Upper lobe of right lung (tissue), 1 donor: Measurements from ENCODE around the gene CNNM4. TPM values are rescaled to one million over a fixed set of nuclear protein-coding genes. Genes with fewer than 3 reads are reported as not detected.

Source experiments
- ATAC-seq: fragments of 200-7000 bp; cut with Tn5 transposase; one replicate; pipeline ENCODE4 v1.9.1; 2020; ENCODE audit warnings: mild to moderate bottlenecking, moderate library complexity
- DNase-seq: peaks from one replicate; pipeline ENCODE4 v3.0.0-alpha.2; 2020
- H3K27ac ChIP-seq: fragments of 200-600 bp; one replicate; pipeline ENCODE4 v1.8.0; 2022
- H3K27me3 ChIP-seq: fragments of 200-600 bp; one replicate; pipeline ENCODE4 v1.8.0; 2022; ENCODE audit warnings: mild to moderate bottlenecking
- H3K36me3 ChIP-seq: fragments of 200-600 bp; one replicate; pipeline ENCODE4 v1.8.0; 2022
- H3K4me1 ChIP-seq: fragments of 200-600 bp; one replicate; pipeline ENCODE4 v1.8.0; 2022
- H3K4me3 ChIP-seq: fragments of 200-600 bp; one replicate; pipeline ENCODE4 v1.8.0; 2022; ENCODE audit warnings: mild to moderate bottlenecking
- H3K9me3 ChIP-seq: fragments of 200-600 bp; one replicate; pipeline ENCODE4 v1.8.0; 2022
- intact Hi-C: fragments of 100-400 bp; cut with DNase I; formaldehyde crosslinking; loops from one replicate; pipeline ENCODE4 v1.11.0; 2022
- total RNA-seq: library from RNA; stranded (reverse); fragmentation: NEBNext Ultra II Directional; extraction: Animal tissue kit (Norgen Biotek cat#: 25700); gene quantifications from one replicate; pipeline ENCODE4 v1.2.1, GENCODE V29; 2021
- TF ChIP-seq, protein P1 (sequence below): fragments of 200-600 bp; IDR thresholded peaks from one replicate; pipeline ENCODE4 v1.8.0; 2022; ENCODE audit warnings: antibody characterized with exemption
- donor health status: DM: no; HTN: yes; CAD: no; lungs with severe emphysema.

The CNNM4 gene
- total RNA-seq, 1 donor from 2014 or later, result 15.0 TPM

DNA sequence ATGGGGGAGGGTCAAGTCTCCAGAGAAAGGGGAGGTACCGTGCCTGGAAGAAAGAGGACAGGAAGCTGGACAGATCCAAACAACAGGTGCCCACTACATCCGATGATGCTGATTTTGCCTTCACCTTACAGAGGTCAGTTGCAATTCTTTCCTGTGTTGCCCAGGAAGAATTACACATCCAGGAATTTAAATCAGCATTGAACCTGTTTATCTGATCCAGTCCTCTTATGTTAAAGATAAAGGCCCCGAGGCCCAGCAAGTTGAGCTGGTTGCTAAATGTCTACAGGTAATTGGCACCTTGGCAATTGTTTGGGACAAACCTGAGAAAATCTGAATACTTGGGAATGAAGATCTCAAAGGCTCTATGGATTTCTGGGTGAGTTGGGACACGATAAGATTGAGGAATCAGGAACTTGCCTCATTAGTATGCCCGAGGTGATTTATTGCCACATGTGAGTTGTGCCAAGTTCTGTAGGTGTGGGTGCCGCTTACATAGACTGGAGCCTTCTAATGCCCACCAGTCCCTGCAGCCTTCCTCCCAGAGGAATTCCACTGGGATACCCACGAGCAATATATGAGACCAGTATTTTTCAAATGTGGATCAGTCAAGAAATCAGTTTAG is 6.9 kb upstream of the CNNM4 start:
- no peak overlapping the region for H3K4me3 ChIP-seq
- DNase-seq, result no peak
- H3K4me1 ChIP-seq, result no peaks in the 10 kb centered on the region
- no peak overlapping the region for H3K27ac ChIP-seq
- no peaks in the 10 kb centered on the region for H3K9me3 ChIP-seq
- TF ChIP-seq, protein P1, sequence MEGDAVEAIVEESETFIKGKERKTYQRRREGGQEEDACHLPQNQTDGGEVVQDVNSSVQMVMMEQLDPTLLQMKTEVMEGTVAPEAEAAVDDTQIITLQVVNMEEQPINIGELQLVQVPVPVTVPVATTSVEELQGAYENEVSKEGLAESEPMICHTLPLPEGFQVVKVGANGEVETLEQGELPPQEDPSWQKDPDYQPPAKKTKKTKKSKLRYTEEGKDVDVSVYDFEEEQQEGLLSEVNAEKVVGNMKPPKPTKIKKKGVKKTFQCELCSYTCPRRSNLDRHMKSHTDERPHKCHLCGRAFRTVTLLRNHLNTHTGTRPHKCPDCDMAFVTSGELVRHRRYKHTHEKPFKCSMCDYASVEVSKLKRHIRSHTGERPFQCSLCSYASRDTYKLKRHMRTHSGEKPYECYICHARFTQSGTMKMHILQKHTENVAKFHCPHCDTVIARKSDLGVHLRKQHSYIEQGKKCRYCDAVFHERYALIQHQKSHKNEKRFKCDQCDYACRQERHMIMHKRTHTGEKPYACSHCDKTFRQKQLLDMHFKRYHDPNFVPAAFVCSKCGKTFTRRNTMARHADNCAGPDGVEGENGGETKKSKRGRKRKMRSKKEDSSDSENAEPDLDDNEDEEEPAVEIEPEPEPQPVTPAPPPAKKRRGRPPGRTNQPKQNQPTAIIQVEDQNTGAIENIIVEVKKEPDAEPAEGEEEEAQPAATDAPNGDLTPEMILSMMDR, result no peak
- ATAC-seq, result no peak
- no peaks in the 10 kb centered on the region for H3K36me3 ChIP-seq
- intact Hi-C loops, result no loop called here
- H3K27me3 ChIP-seq, result no peaks in the 10 kb centered on the region

DNA sequence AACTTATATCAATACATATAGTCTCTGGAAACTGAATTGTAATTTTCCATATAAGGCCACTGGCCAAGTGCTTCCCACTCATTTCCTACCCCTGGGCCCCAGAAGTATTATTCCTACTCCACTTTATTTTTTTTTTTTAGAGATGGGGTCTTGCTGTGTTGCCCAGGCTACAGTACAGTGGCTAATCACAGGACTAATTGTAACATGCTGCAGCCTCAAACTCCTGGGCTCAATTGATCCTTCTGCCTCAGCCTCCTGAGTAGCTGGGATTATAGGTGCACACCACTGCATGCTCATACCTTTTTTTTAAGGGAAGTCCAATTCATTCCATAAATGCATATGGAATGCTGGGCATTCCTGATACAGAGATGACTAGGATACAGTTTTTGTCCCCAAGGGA is 6.4 kb upstream of the CNNM4 start:
- Histone ChIP-seq H3K27me3 (no peaks in the 10 kb centered on the region), H3K4me3 (no peak overlapping the region), H3K9me3 (no peaks in the 10 kb centered on the region), H3K36me3 (no peaks in the 10 kb centered on the region), H3K27ac (no peak overlapping the region), H3K4me1 (no peaks in the 10 kb centered on the region)
- DNase-seq (no peak), ATAC-seq (no peak)
- TF ChIP-seq, protein P1, result no peak
- intact Hi-C loops, result no loop called here

DNA sequence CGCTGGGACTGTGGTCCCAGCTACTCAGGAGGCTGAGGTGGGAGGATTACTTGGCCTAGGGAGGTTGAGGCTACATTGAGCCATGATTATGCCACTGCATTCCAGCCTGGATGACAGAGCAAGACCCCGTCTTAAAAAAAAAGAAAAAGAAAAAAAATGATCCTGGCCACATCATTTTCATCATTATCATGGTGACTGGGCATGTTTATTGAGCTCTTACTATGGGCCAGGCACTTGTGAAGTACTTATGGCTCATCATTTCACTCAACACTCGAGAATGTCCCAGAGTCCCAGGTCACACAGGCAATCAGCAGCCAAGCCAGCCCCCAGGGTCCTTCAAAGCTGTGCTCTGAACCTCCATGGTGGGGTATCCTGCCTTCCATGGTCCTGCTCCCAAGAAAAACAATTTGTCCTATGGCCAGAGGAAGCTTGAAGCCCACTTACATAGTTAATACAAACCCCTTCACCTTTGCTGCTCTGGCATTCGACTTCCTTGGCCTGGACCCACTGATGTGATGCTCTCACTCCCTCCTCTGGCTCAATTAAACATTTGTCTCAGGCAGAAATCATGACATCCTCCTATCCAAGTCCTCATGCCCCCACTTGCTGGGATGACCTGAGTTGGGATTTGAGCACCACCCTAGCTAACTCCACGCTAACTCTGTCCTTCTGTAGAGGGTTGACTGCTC is 3.8 kb upstream of the CNNM4 start:
- H3K4me1 ChIP-seq, result peaks cover 12% of the 10 kb centered on the region
- no peak overlapping the region for H3K4me3 ChIP-seq
- TF ChIP-seq, protein P1, result no peak
- no peak for DNase-seq
- no peaks in the 10 kb centered on the region for H3K27me3 ChIP-seq
- no peaks in the 10 kb centered on the region for H3K36me3 ChIP-seq
- no peaks in the 10 kb centered on the region for H3K9me3 ChIP-seq
- intact Hi-C loops, result no loop called here
- no peak for ATAC-seq
- H3K27ac ChIP-seq, result no peak overlapping the region

DNA sequence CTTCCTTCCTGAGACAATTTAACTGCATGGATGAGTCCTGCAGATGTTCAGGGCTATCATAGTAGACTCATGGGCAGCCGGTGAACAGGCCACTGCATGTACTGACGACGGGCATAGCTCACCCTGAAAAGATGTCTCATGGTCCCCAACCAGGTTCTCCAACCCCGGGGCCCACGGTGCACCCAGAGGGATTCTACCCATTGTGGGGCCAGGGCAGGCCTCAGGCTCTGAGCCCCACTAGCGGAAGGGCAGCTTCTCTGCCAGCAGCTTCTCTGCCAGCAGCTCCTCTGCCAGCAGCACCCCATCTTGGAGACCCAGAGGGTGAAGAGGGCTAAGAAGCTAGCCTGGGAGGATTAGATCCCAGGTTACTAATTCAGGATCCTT is 3.2 kb upstream of the CNNM4 start:
- Histone ChIP-seq H3K36me3 (no peaks in the 10 kb centered on the region), H3K4me1 (peaks cover 17% of the 10 kb centered on the region), H3K4me3 (no peak overlapping the region), H3K27me3 (no peaks in the 10 kb centered on the region), H3K27ac (no peak overlapping the region), H3K9me3 (no peaks in the 10 kb centered on the region)
- DNase-seq (no peak), ATAC-seq (no peak)
- TF ChIP-seq, protein P1, result no peak
- intact Hi-C loops, result no loop called here

DNA sequence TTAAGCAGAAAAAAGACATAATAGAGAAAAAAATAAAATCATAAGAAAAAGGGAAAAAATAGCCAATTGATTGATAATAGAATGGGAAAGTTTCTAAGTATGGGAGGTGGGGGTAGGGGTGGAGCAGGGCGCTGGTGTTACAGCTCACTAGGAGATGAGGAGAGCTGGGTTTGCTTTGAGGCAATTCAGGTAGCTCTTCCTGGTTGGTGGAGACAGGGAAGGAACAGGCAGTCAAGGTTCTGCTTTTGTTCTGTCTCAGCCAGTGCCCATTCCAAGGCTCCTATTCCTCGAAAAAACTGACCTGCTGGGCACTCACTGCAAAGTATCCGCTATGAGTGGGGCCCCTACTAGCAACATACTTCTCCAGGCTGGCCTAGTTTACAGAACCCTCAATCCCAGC is 1.7 kb upstream of the CNNM4 start:
- H3K27ac ChIP-seq, result no peak overlapping the region
- H3K36me3 ChIP-seq, result no peaks in the 10 kb centered on the region
- DNase-seq, result no peak
- H3K4me3 ChIP-seq, result no peak overlapping the region
- ATAC-seq, result no peak
- H3K4me1 ChIP-seq, result peaks cover 29% of the 10 kb centered on the region
- intact Hi-C loops, result no loop called here
- H3K27me3 ChIP-seq, result no peaks in the 10 kb centered on the region
- TF ChIP-seq, protein P1, result no peak
- H3K9me3 ChIP-seq, result no peaks in the 10 kb centered on the region
